ENCODE results near the gene PCBP3.

The PCBP3 gene

DNA sequence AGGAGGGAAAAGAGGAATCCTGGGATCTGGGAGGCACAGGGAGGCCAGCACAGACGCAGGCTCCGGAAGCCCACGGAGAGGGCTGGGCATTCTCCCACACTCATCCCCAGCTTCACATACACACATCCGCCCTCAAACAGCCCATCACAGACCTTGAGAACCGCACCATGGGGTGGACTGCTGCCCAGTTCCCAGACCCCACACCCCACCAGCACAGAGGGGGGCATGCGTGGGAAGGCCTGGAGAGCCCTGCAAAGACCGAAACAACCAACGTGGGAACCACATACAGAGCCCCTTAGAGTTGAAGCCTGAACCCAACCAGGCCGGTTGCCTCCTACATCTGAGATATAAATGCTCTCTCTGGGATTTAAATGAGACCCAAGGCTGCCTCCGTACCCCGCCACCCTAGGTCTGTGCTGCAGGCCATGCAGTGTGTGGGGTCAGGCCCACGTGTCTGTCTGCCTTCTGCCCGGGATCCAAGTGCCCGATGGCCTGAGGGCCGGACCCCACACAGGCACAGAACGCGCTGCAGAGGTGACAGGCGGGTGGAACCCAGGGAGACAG lies 211.8 kb downstream of the PCBP3 start:
- H3K27ac ChIP-seq: no peak overlapping the region
- TF ChIP-seq CTCF (conservative IDR thresholded peaks at IDR 0.05): no peak

- H3K27ac ChIP-seq: no peak overlapping the region
- TF ChIP-seq CTCF (conservative IDR thresholded peaks at IDR 0.05): no peak
These were observed 212.9 kb downstream of the PCBP3 start for GRCh38 chr21:45856442-45856841.

GRCh38 chr21:45856906-45857305 lies 213.4 kb downstream of the PCBP3 start:
- TF ChIP-seq CTCF (conservative IDR thresholded peaks at IDR 0.05): no peak
- H3K27ac ChIP-seq: no peak overlapping the region

GRCh38 chr21:45857761-45858160 lies 214.2 kb downstream of the PCBP3 start:
- no peak for TF ChIP-seq CTCF (conservative IDR thresholded peaks at IDR 0.05)
- no peak overlapping the region for H3K27ac ChIP-seq

- no peak for TF ChIP-seq CTCF (conservative IDR thresholded peaks at IDR 0.05)
- H3K27ac ChIP-seq: no peak overlapping the region
These were observed 214.7 kb downstream of the PCBP3 start for GRCh38 chr21:45858180-45858579.

GRCh38 chr21:45859041-45859761 lies 215.7 kb downstream of the PCBP3 start:
- no peak overlapping the region for H3K27ac ChIP-seq
- TF ChIP-seq CTCF (conservative IDR thresholded peaks at IDR 0.05): no peak

GRCh38 chr21:45859762-45860357 lies 216.3 kb downstream of the PCBP3 start:
- TF ChIP-seq CTCF (conservative IDR thresholded peaks at IDR 0.05): no peak
- no peak overlapping the region for H3K27ac ChIP-seq
